Stimulated activated CD8-positive, alpha-beta memory T cell treated with anti-CD3 and anti-CD28 coated beads, Interleukin-7, amount 100 ng/mL, for 24 hours (primary cell): Measurements from ENCODE around the gene TWNK.
A peak's percentile ranks its signal among the peaks of the same experiment; 100 is the strongest.
"Not testable (repeated sequence)": the region's sequence is repeated elsewhere in the genome, so short reads cannot be mapped to it uniquely, and the experiment has no call there.

Experiments used
- DNase-seq: peaks from one replicate; pipeline ENCODE4 v3.0.0-alpha.2; 2020; ENCODE audit warnings: low read depth

The TWNK gene

DNA sequence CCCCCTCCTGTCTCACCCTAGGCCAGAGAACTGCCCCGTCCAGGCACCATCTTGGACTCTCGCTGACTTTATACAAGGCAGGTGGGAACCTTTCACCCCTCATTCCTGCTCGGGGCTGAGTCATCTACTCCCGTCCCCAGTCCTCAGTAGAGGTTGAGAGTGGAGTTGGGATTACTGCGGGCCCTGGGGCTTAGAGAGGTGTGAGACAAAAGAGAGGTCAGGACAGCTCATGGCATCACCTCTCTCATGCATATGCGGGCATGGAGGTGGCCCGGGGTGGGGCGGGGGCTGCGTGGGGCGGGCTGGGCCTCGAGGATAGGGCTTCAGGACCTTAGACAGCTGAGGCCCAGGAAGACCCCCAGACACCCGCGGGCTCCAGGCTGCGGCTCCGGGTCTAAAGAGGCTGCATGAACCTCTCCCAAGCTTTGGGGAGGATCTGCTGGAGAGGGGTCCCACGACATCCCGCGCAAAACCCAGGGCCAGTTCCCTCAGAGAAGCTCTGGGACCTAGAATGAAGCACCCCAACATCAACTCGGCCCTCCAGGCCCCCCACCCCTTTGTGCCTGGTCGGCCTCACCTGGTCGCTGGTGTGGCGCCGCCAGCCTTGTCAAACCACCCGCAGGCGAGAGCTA, 43.3 kb downstream of the TWNK start:
- no peak for DNase-seq

DNA sequence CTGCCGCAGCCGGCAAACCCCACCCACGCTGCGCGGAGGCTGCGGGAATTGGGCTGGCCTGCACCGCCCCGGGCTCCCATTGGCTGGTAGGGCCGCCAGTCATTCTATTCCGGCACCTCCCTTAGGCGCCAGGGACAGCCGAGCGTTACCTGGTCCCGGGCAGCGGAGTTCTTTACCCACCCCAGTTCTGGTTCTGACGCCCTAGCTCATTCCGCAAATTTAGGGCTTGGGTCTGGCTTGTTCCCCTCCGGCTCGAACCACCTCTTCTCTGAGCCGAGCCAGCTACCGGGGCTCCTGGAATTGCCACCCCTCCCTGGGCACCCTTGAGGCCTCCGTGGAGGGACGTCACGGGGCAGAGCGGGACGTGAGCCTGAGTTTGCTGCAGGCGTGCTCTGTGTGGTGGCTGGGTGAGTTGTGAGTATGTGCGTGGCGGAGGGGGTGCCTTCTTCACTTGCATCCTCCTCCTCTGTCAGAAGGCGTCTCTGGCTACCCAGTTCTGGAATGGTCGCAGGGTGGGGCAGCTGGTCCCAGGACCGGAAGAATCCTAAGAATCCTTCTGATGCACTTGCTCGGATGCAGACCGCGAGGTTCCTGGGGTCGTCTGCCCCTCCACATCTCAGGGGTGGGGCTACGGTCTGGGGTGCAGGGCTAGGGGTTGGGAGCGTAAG, 43.9 kb downstream of the TWNK start, which contains the start of the genes PDZD7 and SFXN3:
TSS of gene PDZD7 (minus strand) at position 2 of the 668 bp plus-strand sequence. CDS start 910 bp downstream, outside the sequence.
TSS of gene SFXN3 (plus strand) at position 107 of the 668 bp plus-strand sequence. CDS start 3,461 bp downstream, outside the sequence.
- peak; percentile 94 for DNase-seq

DNA sequence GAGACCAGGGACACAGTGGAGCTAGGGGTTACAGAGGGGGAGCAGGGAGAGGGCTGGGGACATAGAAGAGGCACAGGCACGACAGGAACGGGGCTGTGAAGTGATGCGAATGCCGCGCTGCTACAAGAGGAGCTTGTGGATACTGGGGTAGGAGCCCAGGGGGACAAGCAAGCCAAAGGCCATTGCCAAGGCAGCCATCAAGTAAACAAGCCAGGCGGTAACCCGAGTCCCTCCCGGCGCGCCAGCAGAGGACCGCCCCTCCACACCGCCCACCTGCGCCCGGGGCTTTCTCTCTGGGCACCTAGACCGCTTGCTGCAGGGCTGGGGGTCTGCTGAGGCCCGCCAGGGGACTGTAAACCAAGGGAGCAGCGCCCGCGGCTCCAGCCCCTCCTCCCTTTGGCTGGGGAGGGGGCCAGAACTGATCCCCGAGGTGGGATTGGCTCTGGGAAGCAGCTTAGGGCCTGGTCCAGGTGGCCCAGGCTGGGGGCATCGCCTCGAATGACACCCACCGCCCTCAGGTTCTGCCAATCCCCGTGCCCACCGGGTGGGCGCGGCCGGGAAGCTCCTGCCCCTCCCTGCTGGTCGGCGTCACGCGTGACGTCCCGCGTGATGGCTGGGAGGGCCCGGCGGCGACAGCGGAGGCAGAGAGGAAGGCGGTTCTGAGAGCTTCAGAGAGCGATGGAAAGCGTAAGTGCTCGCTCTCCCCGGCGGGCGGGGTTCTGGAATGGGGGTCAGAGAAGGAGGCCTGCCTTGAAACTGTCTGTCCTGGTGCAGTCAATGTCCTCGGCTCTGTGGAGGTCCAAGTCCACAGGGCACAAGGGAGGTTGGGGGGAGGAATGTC, 44.7 kb downstream of the TWNK start:
- DNase-seq = peak; percentile 44

DNA sequence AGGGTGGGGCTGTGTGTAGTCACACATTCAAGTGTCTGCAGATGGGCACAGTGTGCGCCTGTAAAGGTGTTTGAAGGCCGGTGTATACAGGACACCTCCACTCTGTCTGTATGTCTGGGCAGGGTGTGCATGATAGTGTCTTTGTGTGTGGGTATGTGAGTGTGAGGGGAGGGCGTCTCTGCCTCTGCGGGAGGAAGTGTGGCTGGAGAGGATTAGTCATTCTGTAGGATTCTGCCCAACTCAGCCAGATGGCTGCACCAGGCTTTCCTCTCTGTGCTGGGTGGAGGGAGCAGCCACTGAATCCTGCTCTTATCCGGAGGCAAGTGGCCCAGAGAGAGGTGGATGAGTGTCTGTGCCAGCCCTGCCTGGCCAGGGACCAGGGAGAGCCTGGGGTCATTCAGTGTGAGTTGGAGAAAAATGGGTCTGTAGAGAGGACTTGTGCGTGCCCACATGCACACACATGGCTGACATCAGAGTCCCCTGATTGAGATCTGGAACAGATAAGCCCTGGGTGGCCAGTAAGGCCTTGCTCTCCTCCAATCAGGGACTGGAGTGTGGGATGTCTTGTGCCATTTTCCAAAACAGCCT, 45.4 kb downstream of the TWNK start:
- peak; percentile 18 for DNase-seq

DNA sequence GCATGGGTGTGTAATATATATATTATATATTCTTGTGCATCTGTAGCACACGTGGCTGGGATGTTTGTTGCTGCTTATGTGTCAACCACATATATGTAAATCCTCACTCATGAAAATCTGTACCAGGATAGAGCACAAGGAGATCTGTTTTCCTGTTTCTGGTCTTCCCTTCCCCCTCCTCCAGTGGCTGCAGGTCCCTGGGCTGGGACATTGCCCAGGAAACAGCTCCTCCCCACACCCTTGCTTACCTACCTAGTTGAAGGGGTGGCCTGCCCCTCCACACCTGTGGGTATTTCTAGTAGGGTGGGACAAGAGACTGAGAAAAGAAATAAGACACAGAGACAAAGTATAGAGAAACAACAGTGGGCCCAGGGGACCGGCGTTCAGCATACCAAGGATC, 45.9 kb downstream of the TWNK start:
- DNase-seq = no peak

DNA sequence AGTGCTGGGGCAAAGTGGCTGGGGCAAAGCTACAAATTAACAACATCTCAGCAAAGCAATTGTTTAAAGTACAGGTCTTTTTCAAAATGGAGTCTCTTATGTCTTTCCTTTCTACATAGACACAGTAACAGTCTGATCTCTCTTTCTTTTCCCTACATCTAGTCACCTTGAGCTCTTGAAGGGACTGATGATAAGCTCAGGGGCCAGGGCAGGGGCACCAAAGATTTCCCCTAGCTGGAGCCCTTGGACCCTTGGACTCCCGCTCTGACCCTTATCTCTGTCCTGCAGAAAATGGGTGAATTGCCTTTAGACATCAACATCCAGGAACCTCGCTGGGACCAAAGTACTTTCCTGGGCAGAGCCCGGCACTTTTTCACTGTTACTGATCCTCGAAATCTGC, 47.1 kb downstream of the TWNK start:
- not testable (repeated sequence) for DNase-seq

DNA sequence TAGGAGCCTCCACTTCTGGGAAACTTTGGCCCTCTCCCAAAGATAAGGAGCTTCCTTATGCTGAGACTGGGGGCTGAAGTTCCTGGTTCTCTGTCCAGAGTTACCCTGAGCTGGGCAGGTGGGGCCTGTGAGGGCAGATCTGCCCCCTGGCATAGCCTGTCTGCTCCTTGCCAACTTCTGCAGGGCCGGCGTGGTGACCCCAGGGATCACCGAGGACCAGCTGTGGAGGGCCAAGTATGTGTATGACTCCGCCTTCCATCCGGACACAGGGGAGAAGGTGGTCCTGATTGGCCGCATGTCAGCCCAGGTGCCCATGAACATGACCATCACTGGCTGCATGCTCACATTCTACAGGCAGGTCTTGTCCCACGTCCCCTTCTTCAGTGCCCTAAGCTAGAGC, 48.0 kb downstream of the TWNK start:
- DNase-seq = no peak

DNA sequence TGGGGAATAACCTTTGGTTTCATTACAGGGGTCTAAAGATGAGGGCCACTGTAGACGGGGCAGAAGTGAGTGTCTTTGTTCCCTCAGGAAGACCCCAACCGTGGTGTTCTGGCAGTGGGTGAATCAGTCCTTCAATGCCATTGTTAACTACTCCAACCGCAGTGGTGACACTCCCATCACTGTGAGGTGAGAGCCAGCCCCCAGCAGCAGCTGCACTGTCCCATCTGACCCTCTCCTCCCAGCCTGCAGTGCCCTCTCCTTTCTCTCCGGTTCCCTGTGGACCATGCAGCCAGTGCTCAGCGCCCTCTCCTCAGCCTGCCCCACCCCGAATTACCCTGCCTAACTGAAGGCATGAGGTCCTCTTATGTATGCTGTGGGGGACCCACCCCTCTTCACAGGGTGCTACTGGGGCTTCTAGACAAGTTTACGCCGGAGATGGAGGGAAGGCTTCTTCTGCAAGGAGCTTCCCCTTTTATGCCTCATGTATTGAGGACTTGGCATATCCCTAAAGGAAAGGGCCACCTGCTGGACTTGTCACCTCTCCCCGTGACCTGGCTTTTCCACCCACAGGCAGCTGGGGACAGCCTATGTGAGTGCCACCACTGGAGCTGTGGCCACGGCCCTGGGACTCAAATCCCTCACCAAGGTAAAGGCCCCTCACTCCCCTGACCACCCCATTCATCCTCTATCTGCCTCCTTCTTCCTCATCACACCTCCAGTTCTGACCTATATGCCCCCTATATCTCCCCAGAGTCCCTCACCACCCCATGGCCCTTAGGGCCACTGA, 48.8 kb downstream of the TWNK start:
- DNase-seq = no peak

DNA sequence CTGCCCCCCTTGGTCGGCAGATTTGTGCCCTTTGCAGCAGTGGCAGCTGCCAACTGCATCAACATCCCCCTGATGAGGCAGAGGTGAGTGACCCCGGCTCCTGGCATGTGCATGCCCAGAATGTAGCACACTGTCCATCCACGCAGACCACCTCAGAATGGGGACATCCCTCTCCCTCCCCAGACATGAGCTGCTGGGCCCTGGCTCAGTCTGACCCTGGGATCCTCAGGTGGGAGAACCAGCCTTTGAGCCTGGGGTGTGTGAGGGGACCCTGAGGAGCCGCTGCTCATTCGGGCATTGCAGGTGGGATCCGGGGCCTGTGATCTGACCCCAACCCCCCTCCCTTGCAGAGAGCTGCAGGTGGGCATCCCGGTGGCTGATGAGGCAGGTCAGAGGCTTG, 49.4 kb downstream of the TWNK start:
- no peak for DNase-seq

DNA sequence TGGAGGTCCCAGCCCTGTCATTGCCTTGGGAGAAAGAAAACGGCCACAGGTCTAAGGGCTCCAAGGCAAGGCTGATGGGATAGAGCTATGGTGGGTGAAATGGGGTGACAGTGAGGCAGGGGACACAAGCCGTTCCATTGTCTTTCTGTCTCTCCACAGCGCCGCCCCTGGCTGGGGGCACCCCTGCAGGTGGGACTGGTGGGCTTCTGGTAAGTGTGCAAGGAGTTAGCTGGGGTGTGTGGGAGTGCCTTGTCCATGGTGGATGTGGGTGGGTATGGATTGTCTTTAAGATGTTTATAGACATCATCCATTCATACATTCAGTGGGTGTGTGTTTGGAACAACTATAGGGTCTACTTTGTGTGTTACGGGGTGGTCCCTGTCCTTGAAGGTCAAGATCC, 51.1 kb downstream of the TWNK start:
- DNase-seq = no peak

DNA sequence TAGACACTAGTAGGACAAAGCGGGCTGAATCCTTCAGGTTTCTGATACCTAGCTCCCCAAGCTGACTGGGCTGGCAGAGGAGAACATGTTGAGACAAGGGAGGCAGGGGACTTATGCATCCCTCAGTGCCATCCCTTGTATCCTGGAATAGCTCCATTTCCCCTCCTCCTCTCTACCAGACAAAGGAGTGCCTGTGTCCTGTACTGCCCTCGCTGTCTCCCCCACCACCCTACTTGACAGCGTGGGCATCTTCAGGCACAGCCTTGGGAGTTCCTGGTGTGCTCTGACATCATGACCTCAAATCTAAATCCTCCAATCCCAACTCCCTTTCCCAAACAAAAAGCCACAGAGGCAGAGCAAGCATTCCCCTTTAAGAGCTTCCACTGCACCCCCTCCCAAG, 52.7 kb downstream of the TWNK start:
- DNase-seq = no peak

DNA sequence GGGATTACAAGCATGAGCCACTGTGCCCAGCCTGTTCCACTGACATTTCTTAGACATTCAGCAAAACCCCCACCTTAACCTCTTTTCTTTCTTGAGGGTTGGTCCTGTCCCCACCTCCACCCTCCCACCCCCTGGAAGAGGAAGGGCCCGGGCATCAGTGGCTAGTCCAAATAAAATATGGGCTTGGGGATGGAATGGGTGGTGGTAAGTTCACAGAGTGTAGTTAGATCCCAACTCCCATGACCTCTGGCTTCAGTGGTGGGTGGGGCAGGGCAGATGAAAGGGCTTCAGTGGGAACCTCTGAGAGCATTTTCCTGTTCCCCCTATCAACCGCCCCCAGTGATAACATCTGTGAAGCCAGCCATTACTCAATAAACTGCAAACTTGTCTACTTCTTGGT, 53.5 kb downstream of the TWNK start:
- no peak for DNase-seq

DNA sequence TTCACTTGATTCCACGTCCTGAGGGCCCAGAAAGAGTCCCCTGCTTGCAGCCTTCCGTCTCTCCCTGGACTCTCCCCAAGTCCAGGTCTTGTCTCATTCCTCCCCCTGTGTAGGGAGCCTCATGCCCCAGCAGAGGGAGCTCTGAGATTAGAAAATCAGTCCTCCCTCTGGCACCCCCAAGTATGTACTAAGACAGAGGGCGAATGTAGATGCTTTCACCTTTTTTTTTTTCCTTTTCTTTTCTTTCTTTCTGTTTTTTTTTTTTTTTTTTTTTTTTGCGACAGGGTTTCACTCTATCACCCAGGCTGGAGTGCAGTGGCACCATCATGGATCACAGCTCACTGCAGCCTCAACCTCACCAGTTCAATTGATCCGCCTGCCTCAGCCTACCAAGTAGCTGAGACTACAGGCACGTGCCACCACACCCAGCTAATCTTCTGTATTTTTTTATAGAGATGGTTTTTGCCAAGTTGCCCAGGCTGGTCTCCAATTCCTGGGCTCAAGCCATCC, 54.0 kb downstream of the TWNK start:
- peak; percentile 50 for DNase-seq

DNA sequence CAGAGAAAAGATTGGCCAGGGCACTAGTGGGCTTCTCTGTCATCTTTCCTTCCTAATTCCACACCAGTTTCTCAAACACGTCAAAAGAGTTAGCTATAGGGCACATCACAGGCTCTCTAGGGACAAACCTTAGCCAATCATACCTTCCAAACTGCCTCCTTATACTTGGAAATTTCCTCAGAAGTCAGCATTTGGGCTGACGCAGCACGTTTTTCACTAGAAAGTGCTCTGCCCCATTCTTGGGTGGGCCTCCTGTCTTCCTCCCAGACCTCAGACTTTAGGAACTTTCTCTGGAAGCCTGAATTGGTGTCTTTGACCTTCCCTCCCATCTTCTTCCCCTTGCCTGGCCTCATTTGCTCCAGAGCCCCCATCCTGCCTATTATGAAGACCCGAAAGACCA, 54.8 kb downstream of the TWNK start:
- DNase-seq = no peak

DNA sequence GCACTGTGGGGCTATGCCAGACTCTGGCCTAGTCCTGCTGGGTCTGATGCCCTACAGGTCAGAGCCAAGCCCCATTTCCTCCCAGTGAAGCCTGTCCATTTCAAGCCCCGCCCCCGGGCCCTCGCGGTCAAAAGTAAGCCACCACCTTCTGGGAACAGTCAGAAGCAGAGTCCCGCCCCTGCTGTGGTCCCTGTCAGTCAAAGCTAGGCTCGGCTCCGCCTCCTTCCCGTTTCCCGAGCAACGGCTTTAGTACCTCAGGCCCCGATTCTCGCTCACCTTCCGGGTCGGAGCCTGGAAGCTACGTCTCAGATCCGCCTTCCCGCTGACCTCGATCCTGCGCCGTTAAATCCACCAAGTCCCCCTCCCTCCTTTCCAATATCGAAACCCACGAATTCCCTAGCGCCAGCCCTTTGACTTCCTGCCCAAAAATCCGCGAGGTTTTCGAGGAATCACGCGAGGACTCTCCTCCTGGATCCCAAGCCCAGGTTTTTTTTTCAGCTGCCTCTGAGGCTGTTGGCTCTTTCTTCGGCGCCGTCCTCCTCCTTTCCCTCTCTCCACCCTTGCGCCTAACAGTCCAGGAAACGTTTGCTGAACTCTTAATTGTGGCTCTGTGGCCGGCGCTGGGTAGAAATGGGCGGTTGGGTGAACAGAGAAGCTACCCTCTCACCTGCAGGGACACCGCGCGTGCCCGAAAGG, 55.5 kb downstream of the TWNK start:
- peak; percentile 82 for DNase-seq

DNA sequence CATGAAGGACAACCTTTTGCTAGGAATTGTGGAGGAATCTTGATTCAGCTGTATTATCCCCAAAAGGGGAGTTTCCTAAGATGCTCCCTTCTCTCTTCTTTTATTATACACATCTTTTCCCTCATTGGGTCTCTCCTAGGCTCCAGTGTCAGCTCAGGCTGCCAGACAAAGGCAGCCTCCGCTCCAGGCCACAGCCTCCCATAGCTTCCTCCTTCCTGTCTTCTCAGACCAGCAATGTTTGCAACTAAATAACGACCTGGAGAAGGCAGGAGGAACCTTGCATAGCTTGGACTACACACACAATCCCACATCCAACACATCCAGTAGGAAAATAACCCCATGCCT, 56.0 kb downstream of the TWNK start:
- no peak for DNase-seq
